ENCODE measurements around the gene CEL. TPM values are rescaled to one million over a fixed set of nuclear protein-coding genes. Genes with fewer than 3 reads are reported as not detected.

Gene CEL
- total and polyA plus RNA-seq, 11 donors = 0.61 to 4.0 (median 2.3) TPM

GRCh38 chr9:133113949-133114885 is 52.4 kb downstream of the CEL start:
- Histone ChIP-seq H3K27me3 (no peaks in the 10 kb centered on the region), H3K27ac (peak overlapping the region; percentile 63 to 93 (median 81)), H3K4me3 (peak overlapping the region in 6 of 12 donors; percentile 3 to 40 (median 15)), H3K9me3 (no peaks in the 10 kb centered on the region), H3K4me1 (peaks cover 35 to 76% (median 73%) of the 10 kb centered on the region in 12 donors), H3K36me3 (peaks cover 0 to 36% (median 22%) of the 10 kb centered on the region in 9 donors)
- DNase-seq (peak; percentile 59 to 85 (median 79)), ATAC-seq (peak; percentile 56 to 67 (median 58))
- intact Hi-C loops (cut with DNase I) = loop anchor here in 1 of 10 donors (1.0 kb wide), 1 partner anchor 19 kb away; no protein-coding TSS in a partner anchor
- WGBS, 4 donors = 10 to 31% (median 22%) methylated on average over 8 to 20 of the region's 20 CpGs
- TF ChIP-seq CTCF (IDR thresholded peaks at IDR 0.05) (no peak), POLR2A (IDR thresholded peaks at IDR 0.05) (no peak)

GRCh38 chr9:133114886-133115603 is 53.3 kb downstream of the CEL start:
- TF ChIP-seq POLR2A (IDR thresholded peaks at IDR 0.05) (no peak), CTCF (IDR thresholded peaks at IDR 0.05) (no peak)
- H3K9me3 ChIP-seq = no peaks in the 10 kb centered on the region
- peaks cover 0 to 27% (median 14%) of the 10 kb centered on the region in 9 donors for H3K36me3 ChIP-seq
- peak overlapping the region in 1 of 12 donors; percentile 40 for H3K4me3 ChIP-seq
- 67 to 73% (median 70%) methylated on average over 7 to 19 of the region's 19 CpGs for WGBS, 4 donors
- peaks cover 35 to 84% (median 81%) of the 10 kb centered on the region in 12 donors for H3K4me1 ChIP-seq
- DNase-seq (peak in 2 of 5 donors; percentile 17 to 27), ATAC-seq (peak in 2 of 4 donors; percentile 3 to 5)
- peak overlapping the region; percentile 63 to 93 (median 81) for H3K27ac ChIP-seq
- H3K27me3 ChIP-seq = no peaks in the 10 kb centered on the region
- intact Hi-C loops (cut with DNase I) = loop anchor here in 1 of 10 donors (1.0 kb wide), 1 partner anchor 18 kb away; no protein-coding TSS in a partner anchor

- DNase-seq (peak in 3 of 5 donors; percentile 28 to 61 (median 30)), ATAC-seq (no peak)
- peak overlapping the region in 1 of 12 donors; percentile 3 for H3K4me3 ChIP-seq
- peaks cover 35 to 91% (median 85%) of the 10 kb centered on the region in 12 donors for H3K4me1 ChIP-seq
- WGBS, 4 donors = 75 to 83% (median 80%) methylated on average over 23 to 32 of the region's 32 CpGs
- peaks cover 0 to 20% (median 9%) of the 10 kb centered on the region in 9 donors for H3K36me3 ChIP-seq
- H3K9me3 ChIP-seq = no peaks in the 10 kb centered on the region
- no peaks in the 10 kb centered on the region for H3K27me3 ChIP-seq
- TF ChIP-seq CTCF (IDR thresholded peaks at IDR 0.05) = no peak
- TF ChIP-seq POLR2A (IDR thresholded peaks at IDR 0.05) = no peak
- intact Hi-C loops (cut with DNase I) = loop anchor here in 1 of 10 donors (2.0 kb wide), 1 partner anchor 19 kb away; no protein-coding TSS in a partner anchor
- H3K27ac ChIP-seq = peak overlapping the region in 11 of 12 donors; percentile 67 to 93 (median 81)
These were observed 54.0 kb downstream of the CEL start for GRCh38 chr9:133115604-133116345.
